Activated T-cell treated with anti-CD3 and anti-CD28 coated beads for 48 hours (primary cell): ENCODE data around the gene RPL35.
"Not testable (repeated sequence)": the region's sequence is repeated elsewhere in the genome, so short reads cannot be mapped to it uniquely, and the experiment has no call there.

ENCODE experiments used
- DNase-seq: peaks from one replicate; pipeline ENCODE4 v3.0.0-alpha.2; 2020; ENCODE audit warnings: low read depth

Gene RPL35

GRCh38 chr9:124852121-124852828 lies 9.5 kb downstream of the RPL35 start:
- no peak for DNase-seq

- no peak for DNase-seq
Observed at GRCh38 chr9:124849801-124850200, 12.0 kb downstream of the RPL35 start.

- DNase-seq, result no peak
Observed at GRCh38 chr9:124846969-124847368, 14.8 kb downstream of the RPL35 start.

- DNase-seq, result not testable (repeated sequence)
Observed at GRCh38 chr9:124846467-124846866, 15.3 kb downstream of the RPL35 start.

GRCh38 chr9:124844291-124844690 lies 17.5 kb downstream of the RPL35 start:
- DNase-seq, result no peak

GRCh38 chr9:124843456-124844034 lies 18.2 kb downstream of the RPL35 start:
- DNase-seq, result no peak

- DNase-seq, result no peak
Observed at GRCh38 chr9:124841075-124841821, 20.5 kb downstream of the RPL35 start.

GRCh38 chr9:124840300-124840833 lies 21.4 kb downstream of the RPL35 start:
- DNase-seq, result no peak

GRCh38 chr9:124839612-124840299 lies 22.0 kb downstream of the RPL35 start:
- DNase-seq, result no peak

- DNase-seq, result not testable (repeated sequence)
Observed at GRCh38 chr9:124838567-124839275, 23.0 kb downstream of the RPL35 start.

GRCh38 chr9:124838132-124838531 lies 23.6 kb downstream of the RPL35 start:
- DNase-seq, result not testable (repeated sequence)

- no peak for DNase-seq
Observed at GRCh38 chr9:124835026-124835557, 26.7 kb downstream of the RPL35 start.

- no peak for DNase-seq
Observed at GRCh38 chr9:124834591-124834990, 27.2 kb downstream of the RPL35 start.

- no peak for DNase-seq
Observed at GRCh38 chr9:124831642-124832364, 30.0 kb downstream of the RPL35 start.

GRCh38 chr9:124830593-124830992 lies 31.2 kb downstream of the RPL35 start:
- DNase-seq, result no peak

GRCh38 chr9:124829334-124829669 lies 32.5 kb downstream of the RPL35 start:
- no peak for DNase-seq

- DNase-seq, result no peak
Observed at GRCh38 chr9:124828489-124829333, 33.0 kb downstream of the RPL35 start.

GRCh38 chr9:124820698-124821623 lies 40.8 kb downstream of the RPL35 start:
- no peak for DNase-seq
